AG08395 (cell line): Measurements from ENCODE around the gene HEMK1.

Experiments
- DNase-seq: peaks from one replicate; pipeline ENCODE4 v3.0.0; 2012; ENCODE audit warnings: mixed read lengths, low spot score

HEMK1 gene

GRCh38 chr3:50616770-50617095 is 47.4 kb downstream of the HEMK1 start:
- peak; percentile 97 for DNase-seq

- DNase-seq: no peak
Observed at GRCh38 chr3:50617096-50617791, 47.9 kb downstream of the HEMK1 start, which contains the start of gene MAPKAPK3. Gene MAPKAPK3 (plus strand): TSS chr3:50617151. CDS start chr3:50617566, 415 bp downstream.

DNA sequence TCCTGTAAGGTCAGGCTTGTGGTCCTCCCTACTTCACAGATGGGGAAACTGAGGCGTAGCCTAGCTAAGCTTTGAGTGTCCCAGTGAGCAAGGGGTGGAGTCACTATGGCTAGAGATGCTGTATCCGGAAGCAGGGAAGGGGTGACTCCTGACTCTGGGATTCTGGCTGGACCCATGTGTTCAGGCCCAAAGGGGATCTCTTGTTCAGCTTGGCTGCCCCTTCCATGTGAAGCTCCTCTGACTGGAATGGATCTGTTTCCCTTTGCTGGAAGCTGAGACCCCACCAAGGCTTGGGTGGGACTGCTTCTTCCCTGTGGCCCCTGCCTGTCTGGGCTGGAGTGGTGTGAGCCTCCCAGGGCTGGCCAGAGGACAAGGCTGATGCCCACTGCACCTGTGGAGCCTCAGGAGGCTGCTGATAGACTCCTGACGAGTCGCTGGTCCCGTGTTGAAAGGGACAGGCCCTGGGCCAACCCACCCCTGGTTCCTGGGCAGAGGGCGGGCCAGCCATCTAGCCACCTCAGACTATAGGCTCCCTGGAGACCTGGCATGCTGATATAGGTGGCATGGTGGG is 48.7 kb downstream of the HEMK1 start:
- no peak for DNase-seq

DNA sequence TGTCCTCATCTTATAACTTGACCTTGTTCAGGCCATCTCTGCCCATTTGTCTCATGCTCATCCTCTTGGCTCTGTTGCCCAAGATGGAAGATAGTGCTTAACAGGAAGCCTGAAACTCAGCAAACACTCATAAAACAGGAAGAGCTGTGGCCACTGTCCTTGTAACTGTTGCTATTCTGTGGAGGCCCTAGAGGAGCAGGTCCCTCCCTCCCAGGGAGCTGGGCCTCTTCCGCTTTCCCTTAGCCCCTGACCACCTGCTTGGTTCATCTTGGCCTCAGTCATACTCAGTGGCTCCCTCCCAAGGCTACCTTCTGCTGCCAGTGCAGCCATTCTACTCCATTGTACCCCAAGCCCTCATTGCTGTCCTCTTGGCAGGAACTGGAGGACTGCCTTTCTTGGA is 51.1 kb downstream of the HEMK1 start:
- DNase-seq: no peak

DNA sequence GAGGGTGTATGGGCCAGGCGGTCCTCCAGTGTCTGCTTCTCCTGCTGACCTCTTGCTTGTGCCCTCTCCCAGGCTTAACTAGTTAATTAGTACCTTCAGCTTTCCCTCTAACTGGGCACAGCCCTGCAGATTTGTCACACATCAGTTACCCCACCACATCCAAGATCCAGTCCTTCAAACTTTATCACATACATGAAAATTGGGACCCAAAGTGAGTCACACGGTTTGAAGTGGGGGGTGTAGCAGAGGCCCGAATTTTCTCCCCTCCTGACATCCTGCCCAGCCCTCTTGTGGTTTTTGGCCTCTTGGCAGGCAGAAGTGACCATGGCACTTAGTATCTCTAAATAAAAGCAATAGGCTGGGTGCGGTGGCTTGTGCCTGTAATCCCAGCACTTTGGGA is 51.5 kb downstream of the HEMK1 start:
- DNase-seq: peak; percentile 33

- DNase-seq: no peak
Observed at GRCh38 chr3:50622881-50623280, 53.6 kb downstream of the HEMK1 start.

- DNase-seq: no peak
Observed at GRCh38 chr3:50623840-50624474, 54.6 kb downstream of the HEMK1 start.

- no peak for DNase-seq
Observed at GRCh38 chr3:50624634-50625033, 55.3 kb downstream of the HEMK1 start.

GRCh38 chr3:50625231-50626182 is 56.2 kb downstream of the HEMK1 start:
- DNase-seq: no peak

DNA sequence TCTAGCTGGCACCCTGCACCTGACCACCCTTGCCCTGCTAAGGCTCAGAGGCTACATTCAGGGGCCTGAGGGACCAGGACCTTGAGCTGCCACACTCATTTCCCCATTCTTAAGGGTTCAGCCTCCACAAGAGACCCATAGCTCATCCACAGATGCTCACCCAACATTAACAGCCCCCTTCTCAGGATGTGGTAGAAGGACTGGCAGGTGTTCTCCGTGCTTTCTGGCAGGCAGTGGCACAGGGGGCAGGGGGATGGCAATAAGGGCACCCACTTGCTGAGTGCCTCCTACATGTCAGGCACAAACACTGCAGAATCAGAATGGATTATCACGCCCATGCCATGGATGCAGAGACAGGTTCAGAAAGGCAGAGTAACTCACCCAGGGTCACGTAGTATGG is 57.1 kb downstream of the HEMK1 start:
- DNase-seq: no peak

DNA sequence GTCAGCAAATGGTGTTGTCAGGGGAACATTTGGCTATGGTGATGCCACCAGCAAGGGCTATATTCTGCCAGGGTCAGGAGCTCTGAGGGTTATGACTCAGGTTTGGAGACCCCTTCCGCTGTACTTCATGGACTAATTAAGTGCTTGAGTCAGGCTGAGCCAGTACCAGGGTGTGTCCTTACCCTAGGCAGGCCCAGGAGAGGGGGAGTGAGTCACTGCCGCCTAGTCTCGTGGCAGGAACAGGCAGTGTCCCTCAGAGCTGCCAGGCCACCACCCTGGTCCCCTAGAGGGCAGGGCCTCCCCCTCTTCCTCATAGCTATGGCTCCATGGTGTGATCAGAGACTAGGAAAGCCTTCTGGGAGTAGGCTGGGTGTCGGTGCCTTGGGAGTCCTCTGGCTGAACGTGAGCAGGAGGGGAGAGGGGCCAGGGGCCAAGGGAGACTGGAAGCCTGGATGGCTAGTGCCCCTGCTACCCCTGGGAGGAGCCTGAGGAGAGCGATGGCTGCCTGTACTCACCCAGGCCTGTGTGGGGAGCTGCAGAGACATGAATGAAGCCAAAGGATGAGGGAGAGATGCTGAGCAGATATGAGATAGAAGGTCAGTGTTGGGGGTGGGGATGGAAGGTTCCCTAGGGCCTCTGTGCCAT is 58.2 kb downstream of the HEMK1 start:
- peak; percentile 83 for DNase-seq

- no peak for DNase-seq
Observed at GRCh38 chr3:50628601-50629000, 59.3 kb downstream of the HEMK1 start.

- DNase-seq: no peak
Observed at GRCh38 chr3:50630394-50630793, 61.1 kb downstream of the HEMK1 start.

- no peak for DNase-seq
Observed at GRCh38 chr3:50630877-50631276, 61.6 kb downstream of the HEMK1 start.

GRCh38 chr3:50632450-50632849 is 63.1 kb downstream of the HEMK1 start:
- DNase-seq: no peak

DNA sequence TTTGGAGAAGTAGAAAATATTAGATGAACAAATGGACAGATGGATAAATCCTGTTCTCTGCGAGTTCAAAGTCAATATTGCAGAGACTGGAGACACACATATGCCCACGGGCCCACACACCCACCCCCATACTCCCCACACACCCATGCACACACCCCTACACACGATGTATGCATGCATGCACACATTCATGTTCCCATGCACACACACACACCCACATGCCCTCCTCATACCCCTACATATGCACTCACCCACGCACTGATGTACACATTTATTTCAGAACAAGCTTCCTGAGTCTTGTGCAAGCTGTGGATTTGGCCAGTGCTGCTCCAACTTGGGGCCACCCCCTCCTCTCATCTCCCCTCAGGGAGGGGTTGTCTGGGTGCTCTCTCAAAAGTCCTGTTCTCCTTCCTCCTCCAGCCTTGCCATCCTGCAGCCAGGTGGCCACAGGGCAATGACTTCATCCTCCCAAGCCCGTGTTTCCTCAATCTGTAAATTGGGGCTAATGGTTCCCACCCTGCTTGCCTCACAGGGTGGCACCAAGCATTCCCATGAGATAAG is 64.0 kb downstream of the HEMK1 start:
- no peak for DNase-seq

GRCh38 chr3:50635066-50635465 is 65.7 kb downstream of the HEMK1 start:
- no peak for DNase-seq

GRCh38 chr3:50637011-50637410 is 67.7 kb downstream of the HEMK1 start:
- DNase-seq: no peak

GRCh38 chr3:50637945-50638344 is 68.6 kb downstream of the HEMK1 start:
- no peak for DNase-seq

DNA sequence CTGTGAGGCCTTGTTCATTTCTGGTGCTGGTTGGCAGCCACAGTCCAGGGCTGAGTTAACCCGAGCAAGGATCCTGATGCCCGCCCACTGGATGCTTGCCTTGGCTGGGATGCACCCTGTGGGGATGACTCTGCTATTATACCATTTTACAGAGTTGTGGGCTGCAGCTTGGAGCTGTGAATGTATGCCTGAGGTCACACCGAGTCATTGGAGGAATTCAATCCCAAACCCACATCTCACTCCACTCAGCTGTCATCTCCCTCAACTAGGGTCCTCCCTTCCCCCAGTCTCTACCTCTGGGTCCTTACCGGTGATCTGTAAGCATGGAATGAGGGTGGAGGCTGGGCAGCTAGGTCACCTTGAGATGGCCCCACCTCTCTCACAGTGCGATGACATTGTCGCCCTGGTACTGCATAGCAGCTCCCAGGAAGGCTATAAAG is 69.8 kb downstream of the HEMK1 start:
- DNase-seq: peak; percentile 91

GRCh38 chr3:50642382-50642781 is 73.1 kb downstream of the HEMK1 start:
- DNase-seq: no peak

DNA sequence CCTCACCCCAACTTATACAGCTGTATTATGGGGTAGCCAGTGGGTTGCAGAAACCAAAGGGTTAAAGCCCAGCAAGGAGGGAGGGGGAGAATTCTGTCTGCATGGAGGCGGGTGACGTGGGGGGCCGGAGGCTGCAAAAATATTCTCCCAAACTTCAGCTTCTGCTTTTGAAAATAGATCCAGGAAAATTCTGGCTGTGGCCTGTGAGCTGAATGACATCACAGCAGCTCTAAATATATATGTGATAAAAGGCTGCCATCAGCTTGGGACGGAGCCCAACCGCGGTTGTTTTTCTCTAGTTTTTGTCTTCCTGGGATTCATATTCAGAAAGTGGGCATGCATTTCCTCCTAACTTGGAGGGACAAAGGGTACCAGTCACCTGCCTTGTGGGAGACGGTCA is 75.2 kb downstream of the HEMK1 start:
- no peak for DNase-seq
